T-helper 1 cell treated with Interleukin-12 subunit alpha and Interleukin-12 subunit beta and Interleukin-4 antibody, amounts not matched to agents 30 μg/mL and 1 μg/mL, for 36 hours (primary cell): Measurements from ENCODE around the gene PRPSAP2.
A peak's percentile ranks its signal among the peaks of the same experiment; 100 is the strongest.
"Not testable (repeated sequence)": the region's sequence is repeated elsewhere in the genome, so short reads cannot be mapped to it uniquely, and the experiment has no call there.

Source experiments
- H3K27ac Mint-ChIP-seq: one replicate; pipeline ENCODE4 v1.8.0; 2021; ENCODE audit warnings: mild to moderate bottlenecking, mixed read lengths
- H3K27me3 Mint-ChIP-seq: one replicate; pipeline ENCODE4 v1.8.0; 2021; ENCODE audit warnings: low read depth, mixed read lengths
- H3K36me3 Mint-ChIP-seq: one replicate; pipeline ENCODE4 v1.8.0; 2021; ENCODE audit warnings: low read depth, mixed read lengths
- H3K4me1 Mint-ChIP-seq: one replicate; pipeline ENCODE4 v1.8.0; 2021; ENCODE audit warnings: low read depth, mixed read lengths
- H3K4me3 Mint-ChIP-seq: one replicate; pipeline ENCODE4 v1.8.0; 2021; ENCODE audit warnings: mild to moderate bottlenecking, moderate library complexity, mixed read lengths
- H3K9me3 Mint-ChIP-seq: one replicate; pipeline ENCODE4 v1.8.0; 2021; ENCODE audit warnings: mixed read lengths

The PRPSAP2 gene

DNA sequence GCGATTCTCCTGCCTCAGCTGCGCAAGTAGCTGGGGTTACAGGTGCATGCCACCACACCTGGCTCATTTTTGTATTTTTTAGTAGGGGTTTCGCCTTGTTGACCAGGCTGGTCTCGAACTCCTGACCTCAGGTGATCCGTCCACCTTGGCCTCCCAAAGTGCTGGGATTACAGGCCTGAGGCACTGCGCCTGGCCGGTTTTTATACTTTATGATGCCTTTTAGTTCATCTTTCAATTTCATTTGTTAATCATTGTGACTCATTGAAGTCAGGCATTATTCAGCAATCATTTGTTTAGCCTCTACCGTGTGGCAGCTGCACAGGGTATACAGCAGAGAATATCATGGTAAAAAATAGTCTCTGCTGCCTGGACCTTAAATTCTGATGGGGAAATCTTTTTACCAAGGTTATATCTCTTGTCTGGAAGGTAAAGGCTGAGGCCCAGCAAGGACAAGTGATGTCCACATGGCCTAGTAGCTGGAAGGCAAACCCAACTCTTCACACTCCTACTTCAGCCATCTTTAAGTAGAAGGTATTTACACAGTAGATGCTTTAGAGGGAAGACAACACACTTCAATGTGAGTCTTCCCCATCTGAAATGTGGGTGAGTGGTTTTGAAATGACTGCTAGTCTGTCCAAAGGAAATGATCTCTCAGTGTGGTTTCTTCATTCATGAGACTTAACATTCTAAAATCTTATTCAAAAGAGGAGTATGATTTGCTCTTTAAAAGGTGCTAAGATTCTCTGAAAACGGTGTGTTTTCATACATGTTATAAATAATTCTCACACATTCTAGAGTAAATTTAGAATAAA, 2.4 kb downstream of the PRPSAP2 start:
- Mint-ChIP-seq H3K27me3 (no peaks in the 10 kb centered on the region), H3K36me3 (peaks cover 3% of the 10 kb centered on the region), H3K4me1 (peaks cover 39% of the 10 kb centered on the region), H3K9me3 (no peaks in the 10 kb centered on the region), H3K4me3 (peak overlapping the region; percentile 53), H3K27ac (peak overlapping the region; percentile 83)

DNA sequence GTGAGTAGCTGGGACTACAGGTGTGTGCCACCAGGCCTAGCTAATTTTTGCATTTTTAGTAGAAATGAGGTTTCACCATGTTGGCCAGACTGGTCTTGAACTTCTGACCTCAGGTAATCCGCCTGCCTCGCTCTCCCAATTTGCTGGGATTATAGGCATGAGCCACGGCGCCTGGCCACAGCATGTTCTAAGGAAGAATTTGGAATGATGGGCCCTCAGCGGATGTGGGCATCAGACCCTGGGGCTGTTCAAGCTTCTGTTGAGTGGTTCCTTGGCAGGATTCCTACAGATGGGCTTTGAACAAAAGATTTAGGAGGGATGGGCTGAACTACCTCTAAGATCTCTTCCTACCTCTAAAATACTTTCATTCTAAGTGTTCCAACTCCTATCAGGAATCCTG, 4.1 kb downstream of the PRPSAP2 start:
- H3K4me3 Mint-ChIP-seq = no peak overlapping the region
- H3K4me1 Mint-ChIP-seq = peaks cover 33% of the 10 kb centered on the region

DNA sequence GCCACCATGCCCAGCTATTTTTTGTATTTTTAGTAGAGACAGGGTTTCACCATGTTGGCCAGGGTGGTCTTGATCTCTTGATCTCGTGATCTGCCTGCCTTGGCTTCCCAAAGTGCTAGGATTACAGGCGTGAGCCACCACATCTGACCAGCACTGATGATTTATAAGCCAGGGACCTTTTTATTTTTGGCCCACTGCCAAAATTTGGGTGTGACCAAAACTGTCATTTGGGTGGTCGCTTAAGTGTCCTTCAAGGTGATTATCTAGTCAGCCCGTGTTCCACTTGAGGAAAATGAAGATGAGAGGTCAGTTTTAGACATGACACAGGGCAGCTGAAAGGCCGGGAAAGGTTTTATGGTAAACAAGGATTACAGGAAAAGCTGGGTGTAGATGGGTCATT, 7.1 kb downstream of the PRPSAP2 start:
- H3K9me3 Mint-ChIP-seq, H3K27ac Mint-ChIP-seq, H3K4me3 Mint-ChIP-seq, H3K27me3 Mint-ChIP-seq: not testable (repeated sequence)
- peaks cover 20% of the 10 kb centered on the region for H3K4me1 Mint-ChIP-seq
- H3K36me3 Mint-ChIP-seq = peaks cover 18% of the 10 kb centered on the region

More for the DNA sequence above, 4.1 kb downstream of the PRPSAP2 start:
- H3K36me3 Mint-ChIP-seq = peaks cover 7% of the 10 kb centered on the region
- H3K9me3 Mint-ChIP-seq = no peaks in the 10 kb centered on the region
- no peak overlapping the region for H3K27ac Mint-ChIP-seq
- H3K27me3 Mint-ChIP-seq = no peaks in the 10 kb centered on the region

DNA sequence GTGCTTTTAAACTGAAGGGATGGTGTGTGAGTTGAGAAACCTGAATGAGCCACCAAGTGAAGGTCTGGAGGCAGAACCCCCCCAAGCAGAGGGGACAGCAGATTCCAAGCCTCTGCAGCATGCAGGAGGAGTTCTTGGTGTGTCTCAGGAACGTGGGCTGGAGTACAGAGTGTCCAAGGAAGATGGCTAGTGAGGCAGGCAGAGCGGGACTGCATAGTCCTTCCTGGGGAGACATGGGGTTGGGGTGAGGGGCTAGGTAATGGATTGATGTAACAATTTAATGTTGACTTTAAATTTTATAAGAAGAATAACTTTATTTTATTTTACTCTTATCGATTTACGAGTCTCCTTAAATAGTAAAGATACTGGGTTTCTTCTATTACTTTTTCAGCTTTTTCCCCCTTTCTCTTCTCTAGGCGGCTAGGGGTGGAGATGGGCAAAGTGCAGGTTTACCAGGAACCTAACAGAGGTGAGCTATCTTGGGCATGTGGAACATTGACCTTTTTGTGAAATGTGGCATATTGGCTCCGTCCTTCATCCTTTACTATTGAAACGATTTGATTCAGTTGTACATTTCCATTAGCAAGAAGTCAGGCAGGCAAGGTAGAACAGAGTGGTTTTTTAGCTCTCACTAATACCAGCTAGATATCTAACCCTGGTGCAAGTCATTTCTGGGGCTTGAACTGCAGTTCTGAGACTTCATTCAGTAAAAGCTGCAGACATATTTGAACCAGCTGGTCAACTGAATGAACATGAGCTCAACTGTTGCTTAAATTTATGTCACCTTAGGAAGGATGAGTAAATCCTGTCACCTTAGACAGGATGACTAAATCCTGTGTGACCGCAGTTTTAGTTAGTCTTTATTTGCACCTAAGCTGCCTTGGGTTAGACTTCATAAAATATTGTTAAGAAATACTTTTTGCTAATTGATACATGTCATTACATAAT, 9.2 kb downstream of the PRPSAP2 start:
- Mint-ChIP-seq H3K9me3 (no peaks in the 10 kb centered on the region), H3K4me3 (no peak overlapping the region), H3K27me3 (no peaks in the 10 kb centered on the region), H3K27ac (no peak overlapping the region), H3K4me1 (peaks cover 3% of the 10 kb centered on the region), H3K36me3 (peaks cover 20% of the 10 kb centered on the region)

DNA sequence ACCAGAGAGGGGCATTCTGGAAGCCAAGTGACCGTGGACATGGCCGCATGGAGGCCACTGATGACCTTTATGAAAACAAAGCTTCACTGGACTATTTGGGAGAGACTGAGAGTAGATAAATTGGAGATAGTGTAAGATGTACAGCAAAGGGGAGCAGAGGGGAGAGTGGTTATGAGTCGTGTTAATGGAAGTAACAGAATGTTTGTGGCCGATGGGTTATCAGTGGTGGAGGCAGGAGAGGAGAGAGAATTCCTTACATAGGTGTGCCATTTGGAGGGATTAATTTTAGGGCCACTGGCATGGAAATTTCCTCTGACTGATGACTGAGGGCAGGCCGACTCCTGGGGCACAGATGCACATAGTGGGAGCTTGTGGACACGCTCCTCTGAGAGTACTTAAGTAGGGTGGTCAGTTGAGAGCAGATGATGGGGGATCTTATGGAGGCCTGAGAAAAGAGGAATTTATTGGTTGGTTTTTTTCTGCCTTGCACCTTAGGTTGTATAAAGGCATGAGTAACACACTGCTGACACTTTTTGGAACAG, 19.2 kb downstream of the PRPSAP2 start:
- peaks cover 31% of the 10 kb centered on the region for H3K36me3 Mint-ChIP-seq
- no peak overlapping the region for H3K27ac Mint-ChIP-seq
- no peaks in the 10 kb centered on the region for H3K9me3 Mint-ChIP-seq

DNA sequence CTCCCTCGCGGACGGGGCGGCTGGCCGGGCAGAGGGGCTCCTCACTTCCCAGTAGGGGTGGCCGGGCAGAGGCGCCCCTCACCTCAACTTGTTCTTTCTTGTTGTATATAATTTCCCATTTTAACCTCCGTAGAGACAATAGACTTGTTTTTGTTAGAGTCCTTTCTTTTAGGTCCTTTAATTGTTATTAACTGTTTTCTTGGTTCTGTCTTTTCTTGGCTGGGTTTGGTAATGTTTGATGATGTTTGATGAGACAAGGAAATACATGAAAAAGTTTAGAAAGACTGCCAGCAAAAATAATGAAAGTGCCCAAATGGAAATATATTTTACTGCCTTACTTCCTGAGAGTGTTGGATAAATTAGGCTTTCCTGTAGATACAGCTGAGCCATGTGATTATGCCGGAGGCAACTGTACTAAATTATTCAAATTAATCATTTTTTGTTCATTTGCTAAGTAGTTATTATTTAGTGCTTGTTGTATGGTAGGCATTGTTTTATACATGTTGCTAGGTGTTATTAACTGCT, 30.9 kb downstream of the PRPSAP2 start:
- no peak overlapping the region for H3K27ac Mint-ChIP-seq
- no peaks in the 10 kb centered on the region for H3K9me3 Mint-ChIP-seq
- H3K27me3 Mint-ChIP-seq = no peaks in the 10 kb centered on the region
- no peak overlapping the region for H3K4me3 Mint-ChIP-seq
- peaks cover 31% of the 10 kb centered on the region for H3K36me3 Mint-ChIP-seq
- no peaks in the 10 kb centered on the region for H3K4me1 Mint-ChIP-seq

More for the DNA sequence above, 19.2 kb downstream of the PRPSAP2 start:
- H3K27me3 Mint-ChIP-seq = no peaks in the 10 kb centered on the region
- H3K4me1 Mint-ChIP-seq = peaks cover 7% of the 10 kb centered on the region
- H3K4me3 Mint-ChIP-seq = no peak overlapping the region

DNA sequence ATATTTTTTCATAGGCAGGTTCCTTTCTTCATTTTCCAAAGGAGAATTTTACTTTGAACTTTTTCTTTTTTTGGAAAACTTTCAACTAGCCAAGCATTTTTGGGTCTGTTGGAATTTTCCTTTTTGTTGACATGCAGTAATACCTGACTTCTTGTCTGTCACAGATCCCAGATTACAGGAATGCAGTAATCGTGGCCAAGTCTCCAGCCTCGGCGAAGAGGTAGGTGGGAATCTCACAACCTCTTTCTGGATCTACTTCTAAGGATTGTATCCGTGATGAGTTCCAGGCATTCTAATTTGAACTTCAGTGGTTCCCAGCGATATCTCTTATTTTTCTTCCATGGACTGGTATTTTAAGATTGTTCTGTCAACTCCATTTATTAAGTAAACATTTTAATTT, 31.7 kb downstream of the PRPSAP2 start:
- no peaks in the 10 kb centered on the region for H3K9me3 Mint-ChIP-seq
- H3K27ac Mint-ChIP-seq = no peak overlapping the region
- no peak overlapping the region for H3K4me3 Mint-ChIP-seq
- no peaks in the 10 kb centered on the region for H3K27me3 Mint-ChIP-seq
- peaks cover 30% of the 10 kb centered on the region for H3K36me3 Mint-ChIP-seq
- H3K4me1 Mint-ChIP-seq = no peaks in the 10 kb centered on the region

DNA sequence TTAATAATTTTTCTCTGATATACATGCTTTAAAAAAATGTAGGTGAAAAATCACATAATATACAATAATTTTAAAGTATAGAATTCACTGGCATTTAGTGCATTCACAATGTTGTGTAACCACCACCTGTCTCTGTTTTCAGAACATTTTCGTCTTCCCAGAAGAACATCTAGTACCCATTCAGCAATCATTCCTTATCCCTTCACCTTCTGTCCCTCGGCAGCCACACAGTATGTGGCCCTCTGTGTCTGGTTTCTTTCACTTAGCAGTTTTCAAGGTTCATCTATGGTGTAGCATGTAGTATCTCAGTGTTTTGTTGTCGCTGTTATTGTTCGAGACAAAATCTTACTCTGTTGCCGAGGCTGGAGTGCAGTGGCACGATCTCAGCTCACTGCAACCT, 33.6 kb downstream of the PRPSAP2 start:
- Mint-ChIP-seq H3K27ac (no peak overlapping the region), H3K4me3 (no peak overlapping the region), H3K36me3 (peaks cover 34% of the 10 kb centered on the region), H3K4me1 (no peaks in the 10 kb centered on the region), H3K27me3 (no peaks in the 10 kb centered on the region), H3K9me3 (no peaks in the 10 kb centered on the region)

DNA sequence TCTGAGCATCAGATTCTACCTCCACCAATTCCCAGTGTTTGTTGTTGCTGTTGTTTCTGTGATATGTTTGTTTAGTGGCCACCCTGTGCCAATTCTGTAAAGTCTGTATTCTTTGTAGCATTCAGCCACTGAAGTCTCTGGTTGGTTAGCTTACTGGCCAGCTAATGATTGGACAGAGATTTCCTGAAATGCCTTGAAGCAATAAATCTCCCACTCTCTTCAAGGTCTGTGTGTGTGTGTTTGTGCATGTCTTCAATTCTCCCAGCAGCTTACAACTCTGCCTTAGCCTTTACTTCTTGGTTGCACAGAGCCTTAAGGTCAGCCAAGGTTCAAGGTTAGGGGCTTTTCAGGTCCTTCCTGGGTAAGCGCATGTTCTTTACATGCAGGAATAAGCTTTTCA, 38.2 kb downstream of the PRPSAP2 start:
- H3K4me3 Mint-ChIP-seq = no peak overlapping the region
- peaks cover 11% of the 10 kb centered on the region for H3K4me1 Mint-ChIP-seq
- H3K27me3 Mint-ChIP-seq = no peaks in the 10 kb centered on the region
- peaks cover 42% of the 10 kb centered on the region for H3K36me3 Mint-ChIP-seq
- no peak overlapping the region for H3K27ac Mint-ChIP-seq
- no peaks in the 10 kb centered on the region for H3K9me3 Mint-ChIP-seq

DNA sequence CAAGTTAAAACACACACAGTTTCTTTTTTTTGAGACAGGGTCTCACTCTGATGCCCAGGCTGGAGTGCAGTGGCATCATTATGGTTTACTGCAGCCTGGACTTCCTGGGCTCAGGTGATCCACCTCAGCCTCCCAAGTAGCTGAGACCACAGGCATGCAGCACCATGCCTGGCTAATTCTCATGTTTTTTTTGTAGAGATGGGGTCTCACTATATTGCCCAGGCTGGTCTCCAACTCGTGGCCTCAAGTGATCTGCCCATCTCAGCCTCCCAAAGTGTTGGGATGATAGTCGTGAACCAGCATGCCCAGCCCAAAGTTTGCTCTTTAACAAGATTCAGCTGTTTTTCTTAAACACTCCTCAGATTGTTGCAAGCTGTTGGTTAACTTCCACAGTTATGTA, 39.0 kb downstream of the PRPSAP2 start:
- H3K36me3 Mint-ChIP-seq = peaks cover 42% of the 10 kb centered on the region
- peaks cover 19% of the 10 kb centered on the region for H3K4me1 Mint-ChIP-seq
- no peak overlapping the region for H3K4me3 Mint-ChIP-seq
- no peaks in the 10 kb centered on the region for H3K9me3 Mint-ChIP-seq
- H3K27me3 Mint-ChIP-seq = no peaks in the 10 kb centered on the region
- no peak overlapping the region for H3K27ac Mint-ChIP-seq

DNA sequence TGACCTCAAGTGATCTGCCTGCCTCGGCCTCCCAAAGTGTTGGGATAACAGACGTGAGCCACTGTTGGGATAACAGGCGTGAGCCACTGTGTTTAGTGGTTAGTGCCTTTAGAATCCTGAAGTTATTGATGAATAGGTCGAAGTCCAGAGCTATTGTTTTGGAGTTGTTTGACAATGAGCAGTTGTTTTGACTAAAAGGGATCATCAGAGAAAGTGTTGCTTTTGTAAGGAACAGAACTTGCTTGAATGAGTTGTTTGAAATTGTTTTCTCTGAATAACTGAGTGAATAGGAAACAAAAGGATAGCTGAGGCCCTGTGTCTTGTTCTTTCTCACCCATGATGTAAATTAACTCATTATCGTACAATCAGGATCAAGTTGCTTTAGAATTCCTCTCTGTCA, 46.6 kb downstream of the PRPSAP2 start:
- Mint-ChIP-seq H3K4me3 (no peak overlapping the region), H3K36me3 (peaks cover 37% of the 10 kb centered on the region), H3K27ac (no peak overlapping the region), H3K4me1 (peaks cover 31% of the 10 kb centered on the region), H3K9me3 (no peaks in the 10 kb centered on the region), H3K27me3 (no peaks in the 10 kb centered on the region)

DNA sequence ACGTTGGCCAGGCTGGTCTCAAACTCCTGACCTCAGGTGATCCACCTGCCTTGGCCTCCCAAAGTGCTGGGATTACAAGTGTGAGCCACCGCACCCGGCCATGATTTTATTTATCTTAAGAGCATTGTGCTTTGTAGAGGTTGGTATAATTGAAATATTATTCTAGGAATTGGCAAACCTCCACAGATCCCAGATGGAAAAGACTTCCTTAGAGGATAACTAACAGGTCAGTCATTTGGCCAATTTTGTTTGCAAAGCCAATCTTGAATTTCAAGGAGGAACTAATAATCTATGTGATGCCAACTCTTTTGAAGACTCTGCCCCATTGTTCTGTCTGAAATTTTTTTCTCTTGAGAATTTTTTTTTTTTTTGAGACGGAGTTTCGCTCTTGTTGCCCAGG, 47.3 kb downstream of the PRPSAP2 start:
- H3K4me1 Mint-ChIP-seq = peaks cover 29% of the 10 kb centered on the region
- no peak overlapping the region for H3K27ac Mint-ChIP-seq
- H3K9me3 Mint-ChIP-seq = no peaks in the 10 kb centered on the region
- H3K4me3 Mint-ChIP-seq = no peak overlapping the region
- peaks cover 35% of the 10 kb centered on the region for H3K36me3 Mint-ChIP-seq
- no peaks in the 10 kb centered on the region for H3K27me3 Mint-ChIP-seq

DNA sequence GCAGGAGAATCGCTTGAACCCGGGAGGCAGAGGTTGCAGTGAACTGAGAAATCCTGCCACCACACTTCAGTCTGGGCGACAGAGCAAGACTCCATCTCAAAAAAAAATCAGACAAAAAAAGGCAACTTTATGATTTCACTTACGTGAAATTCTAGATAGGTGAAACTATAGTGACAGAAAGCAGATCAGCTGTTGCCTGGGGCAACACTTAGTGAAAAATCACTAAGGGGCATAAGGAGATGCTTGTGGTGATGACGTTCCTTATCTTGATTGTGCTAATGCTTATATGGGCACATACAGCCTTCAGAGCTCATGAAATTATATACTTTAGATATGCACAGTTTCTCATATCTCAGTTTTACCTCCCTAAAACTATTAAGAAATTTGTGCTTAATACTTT, 52.4 kb downstream of the PRPSAP2 start:
- Mint-ChIP-seq H3K27ac (no peak overlapping the region), H3K9me3 (no peaks in the 10 kb centered on the region), H3K36me3 (peaks cover 29% of the 10 kb centered on the region), H3K4me3 (no peak overlapping the region), H3K4me1 (no peaks in the 10 kb centered on the region), H3K27me3 (no peaks in the 10 kb centered on the region)

DNA sequence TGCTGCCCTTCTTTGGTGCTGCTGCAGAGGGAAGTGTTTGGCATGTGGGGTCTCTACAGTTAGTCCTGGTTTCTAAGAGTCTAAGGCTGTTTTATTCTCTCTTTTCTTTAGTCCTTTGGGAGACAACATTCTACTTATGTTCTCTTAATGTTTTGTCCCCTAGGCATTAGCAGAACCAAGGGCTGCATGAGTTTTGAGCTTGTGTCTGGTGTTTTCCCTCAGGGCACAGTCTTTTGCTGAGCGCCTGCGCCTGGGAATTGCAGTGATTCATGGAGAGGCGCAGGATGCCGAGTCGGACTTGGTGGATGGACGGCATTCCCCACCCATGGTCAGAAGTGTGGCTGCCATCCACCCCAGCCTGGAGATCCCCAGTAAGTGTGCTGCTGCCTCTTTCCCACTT, 53.0 kb downstream of the PRPSAP2 start:
- Mint-ChIP-seq H3K36me3 (peaks cover 32% of the 10 kb centered on the region), H3K4me1 (no peaks in the 10 kb centered on the region), H3K27ac (no peak overlapping the region), H3K9me3 (no peaks in the 10 kb centered on the region), H3K4me3 (no peak overlapping the region), H3K27me3 (no peaks in the 10 kb centered on the region)
